ENCODE results near the gene ARSB.

DNA sequence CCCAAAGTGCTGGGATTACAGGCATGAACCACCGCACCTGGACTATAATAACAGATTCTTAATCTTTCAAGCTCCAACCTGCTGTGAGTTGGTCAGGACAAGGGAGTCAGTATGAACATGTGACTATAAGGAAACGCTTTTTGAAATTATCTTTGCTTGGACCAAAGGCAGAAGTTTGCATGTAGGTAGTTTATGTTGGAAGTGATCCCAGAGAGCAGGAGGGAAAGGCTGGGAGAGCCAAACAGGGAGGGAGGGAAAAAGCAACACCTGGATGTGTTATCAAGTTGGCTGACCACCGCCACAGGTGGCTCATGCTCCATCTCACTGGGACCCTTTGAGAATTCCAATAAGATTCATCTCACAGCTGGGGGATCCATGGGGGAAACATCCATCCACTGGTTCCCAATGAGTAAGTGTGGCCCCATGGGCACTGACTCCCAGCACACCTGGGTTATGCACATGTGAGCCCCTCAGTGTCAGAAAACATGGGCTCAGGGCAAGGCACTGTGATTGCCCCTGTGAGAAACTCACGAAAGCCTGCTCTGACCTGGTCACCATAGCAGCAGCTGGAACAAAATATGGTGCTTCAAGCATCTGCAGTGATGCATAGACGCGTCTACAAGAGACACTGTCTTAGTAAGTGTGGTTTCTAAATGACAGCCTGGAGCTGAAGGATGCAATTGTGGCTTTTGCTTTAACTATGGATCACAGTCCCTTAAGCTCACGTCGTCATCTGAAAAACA lies 62.1 kb downstream of the ARSB start:
- TF ChIP-seq, protein P1, sequence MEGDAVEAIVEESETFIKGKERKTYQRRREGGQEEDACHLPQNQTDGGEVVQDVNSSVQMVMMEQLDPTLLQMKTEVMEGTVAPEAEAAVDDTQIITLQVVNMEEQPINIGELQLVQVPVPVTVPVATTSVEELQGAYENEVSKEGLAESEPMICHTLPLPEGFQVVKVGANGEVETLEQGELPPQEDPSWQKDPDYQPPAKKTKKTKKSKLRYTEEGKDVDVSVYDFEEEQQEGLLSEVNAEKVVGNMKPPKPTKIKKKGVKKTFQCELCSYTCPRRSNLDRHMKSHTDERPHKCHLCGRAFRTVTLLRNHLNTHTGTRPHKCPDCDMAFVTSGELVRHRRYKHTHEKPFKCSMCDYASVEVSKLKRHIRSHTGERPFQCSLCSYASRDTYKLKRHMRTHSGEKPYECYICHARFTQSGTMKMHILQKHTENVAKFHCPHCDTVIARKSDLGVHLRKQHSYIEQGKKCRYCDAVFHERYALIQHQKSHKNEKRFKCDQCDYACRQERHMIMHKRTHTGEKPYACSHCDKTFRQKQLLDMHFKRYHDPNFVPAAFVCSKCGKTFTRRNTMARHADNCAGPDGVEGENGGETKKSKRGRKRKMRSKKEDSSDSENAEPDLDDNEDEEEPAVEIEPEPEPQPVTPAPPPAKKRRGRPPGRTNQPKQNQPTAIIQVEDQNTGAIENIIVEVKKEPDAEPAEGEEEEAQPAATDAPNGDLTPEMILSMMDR (IDR thresholded peaks at IDR 0.05): no peak
- TF ChIP-seq POLR2A (IDR thresholded peaks at IDR 0.05): no peak
